HepG2 (cell line): ENCODE results near the gene RNF5. TPM values are rescaled to one million over a fixed set of nuclear protein-coding genes. Genes with fewer than 3 reads are reported as not detected.

Experiments used
- ATAC-seq: fragments of 200-7000 bp; cut with Tn5 transposase; 3 replicates; pipeline ENCODE4 v1.9.1; 2020; ENCODE audit warnings: mild to moderate bottlenecking, moderate library complexity
- BruUV-seq: library from RNA; stranded (reverse); fragments of 400-500 nt; replicated peaks from 2 replicates; lab custom pipeline; 2021; lab: Mats Ljungman, UMichigan
- CTCF ChIA-PET: fragments of 300-600 bp; formaldehyde crosslinking; extraction: SDS; loops from one replicate; lab custom pipeline; 2021; ENCODE audit warnings: low total read pairs, inconsistent platforms, low intra/inter-chr PET ratio; lab: Yijun Ruan, JAX
- POLR2A ChIA-PET: fragments of 350-600 bp; sonication (Branson Sonifier 250); formaldehyde crosslinking; loops from one replicate; lab custom pipeline; 2020; ENCODE audit warnings: antibody characterized with exemption, inconsistent platforms; lab: Yijun Ruan, JAX
- DNase-seq: peaks from one replicate; pipeline ENCODE4 v3.0.0-alpha.2; 2015; ENCODE audit warnings: low spot score
- FAIRE-seq: peaks from 3 replicates; lab custom pipeline; 2011; peaks lifted over from hg19 to GRCh38; lab: Jason Lieb, UNC
- H2AFZ ChIP-seq: one replicate; pipeline ENCODE4 v1.6.1; 2011; ENCODE audit warnings: low read length, inconsistent platforms
- H3K27ac ChIP-seq: fragments of 300-600 bp; 3 replicates; pipeline ENCODE4 v1.8.0; 2011; ENCODE audit warnings: mixed run types, mild to moderate bottlenecking, mixed read lengths, low read length, inconsistent platforms; ENCODE audit not compliant: insufficient read depth; ENCODE audit errors: extremely low read length
- H3K27me3 ChIP-seq, 2 experiments: fragments of 200-600 bp in 1 of 2; 2 replicates in 1 of 2; 3 replicates in 1 of 2; pipeline versions ENCODE4 v1.6.0 to v1.8.0; 2011; ENCODE audit warnings: low read length in 2 of 2, mild to moderate bottlenecking in 2 of 2, moderate library complexity in 2 of 2, inconsistent platforms in 1 of 2; ENCODE audit not compliant: insufficient read depth in 2 of 2, control insufficient read depth in 1 of 2
- H3K36me3 ChIP-seq, 2 experiments: fragments of 200-600 bp in 1 of 2; replicated peaks in 1 of 2; 2 replicates in 1 of 2; 3 replicates in 1 of 2; pipeline versions ENCODE4 v1.5.1 to v1.8.0; 2011; ENCODE audit warnings: low read length in 2 of 2, inconsistent platforms in 1 of 2; ENCODE audit not compliant: insufficient read depth in 2 of 2, control insufficient read depth in 1 of 2
- H3K4me1 ChIP-seq: 2 replicates; pipeline ENCODE4 v1.5.1; 2012; ENCODE audit warnings: low read length, inconsistent platforms; ENCODE audit not compliant: insufficient read depth
- H3K4me2 ChIP-seq: 2 replicates; pipeline ENCODE4 v1.6.0; 2011; ENCODE audit warnings: low read depth, low read length, inconsistent platforms
- H3K4me3 ChIP-seq, 3 experiments: fragments of 200-600 bp in 1 of 3; sonication (generic), shearing (Covaris generic) in 1 of 3; replicated peaks in 1 of 3; 2 replicates each; pipeline ENCODE4 v1.5.1; 2011 to 2016; ENCODE audit warnings: low read length in 3 of 3, inconsistent platforms in 2 of 3, low read depth in 2 of 3, mild to moderate bottlenecking in 2 of 3, control low read depth in 1 of 3, mixed read lengths in 1 of 3; ENCODE audit not compliant: insufficient read depth in 1 of 3
- H3K79me2 ChIP-seq: one replicate; pipeline ENCODE4 v1.6.1; 2011; ENCODE audit warnings: low read length, inconsistent platforms; ENCODE audit not compliant: insufficient read depth
- H3K9ac ChIP-seq: 2 replicates; pipeline ENCODE4 v1.6.0; 2011; ENCODE audit warnings: mild to moderate bottlenecking, low read depth, low read length, inconsistent platforms; ENCODE audit not compliant: insufficient read depth
- H3K9me3 ChIP-seq: 2 replicates; pipeline ENCODE4 v1.5.1; 2012; ENCODE audit warnings: mild to moderate bottlenecking, low read length
- H4K20me1 ChIP-seq: 2 replicates; pipeline ENCODE4 v1.6.0; 2011; ENCODE audit warnings: inconsistent platforms, mild to moderate bottlenecking, low read length, moderate library complexity; ENCODE audit not compliant: insufficient read depth
- AKAP8 ChIP-seq: sonication (generic); formaldehyde crosslinking; IDR thresholded peaks from 2 replicates; pipeline ENCODE4 v1.5.1; 2020; ENCODE audit warnings: mild to moderate bottlenecking, missing genetic modification reagents
- ASH2L ChIP-seq: fragments of 300-600, 200-600 bp; sonication (generic); IDR thresholded peaks from 2 replicates; pipeline ENCODE4 v1.7.0; 2017; ENCODE audit warnings: low read depth, mild to moderate bottlenecking, moderate library complexity, mixed read lengths, low read length; ENCODE audit not compliant: insufficient read length
- ATF7 ChIP-seq, 2 experiments: fragments of 450-650 bp in 1 of 2; sonication (generic) in 1 of 2; formaldehyde crosslinking in 1 of 2; IDR thresholded peaks; 2 replicates each; pipeline versions ENCODE4 v1.4.0 to v1.6.1; 2016 to 2020; ENCODE audit warnings: antibody characterized with exemption in 1 of 2, mild to moderate bottlenecking in 1 of 2, missing genetic modification reagents in 1 of 2
- BRD4 ChIP-seq: sonication (generic); formaldehyde crosslinking; IDR thresholded peaks from 2 replicates; pipeline ENCODE4 v1.4.0; 2020; ENCODE audit warnings: missing genetic modification reagents
- FOXP4 ChIP-seq: sonication (generic); formaldehyde crosslinking; IDR thresholded peaks from 2 replicates; pipeline ENCODE4 v1.4.0; 2020; ENCODE audit warnings: missing genetic modification reagents
- SNAI1 ChIP-seq: sonication (generic); formaldehyde crosslinking; IDR thresholded peaks from 2 replicates; pipeline ENCODE4 v1.5.0; 2020; ENCODE audit warnings: mild to moderate bottlenecking, missing genetic modification reagents, borderline replicate concordance
- ZNF460 ChIP-seq: sonication (generic); formaldehyde crosslinking; IDR thresholded peaks from 2 replicates; pipeline ENCODE4 v1.5.1; 2020; ENCODE audit warnings: missing genetic modification reagents, mild to moderate bottlenecking, borderline replicate concordance
- ZNF687 ChIP-seq: sonication (generic); formaldehyde crosslinking; IDR thresholded peaks from 2 replicates; pipeline ENCODE4 v1.5.1; 2020; ENCODE audit warnings: mild to moderate bottlenecking, missing genetic modification reagents, moderate library complexity
- WGBS: methylation state at CpG from one replicate; pipeline ENCODE4 v1.1.6; 2017; ENCODE audit warnings: low lambda C conversion rate; 5-methylcytosine and 5-hydroxymethylcytosine counted together
- in situ Hi-C: cut with HindIII; loops from 2 replicates; pipeline ENCODE4 v1.10.0; 2017; ENCODE audit warnings: low pct_unique_long_range_greater_than_20kb; ENCODE audit not compliant: extremely low pct_ligation_motif_present
- intact Hi-C: fragments of 100-400 bp; cut with micrococcal nuclease; formaldehyde crosslinking; loops from one replicate; pipeline ENCODE4 v1.10.0; 2022; ENCODE audit not compliant: unreplicated experiment
- polyA plus RNA-seq, 8 experiments: library from polyadenylated mRNA; depleted of rRNA in 3 of 8; stranded (reverse) in 7 of 8; unstranded in 1 of 8; fragments of >200 nt; fragmentation: Illumina TruSeq in 4 of 8; extraction: Trizol in 4 of 8; gene quantifications; 2 replicates each; pipeline versions ENCODE4 v1.2.1 to v1.2.3, GENCODE V29; 2011 to 2016; ENCODE audit warnings: low read depth in 4 of 8, missing spikeins in 1 of 8, mixed read lengths in 1 of 8; ENCODE audit not compliant: insufficient read depth in 1 of 8
- total RNA-seq, 5 experiments: library from RNA; depleted of rRNA; stranded (reverse); fragments of >200 nt; fragmentation: Illumina TruSeq; extraction: Trizol; gene quantifications; 2 replicates each; pipeline ENCODE4 v1.2.3, GENCODE V29; 2016; ENCODE audit warnings: low read depth in 1 of 5

The RNF5 gene
- total and polyA plus RNA-seq, 2 of the 13 experiments (the other 11 are each of a cell fraction or from before 2014, with no cell fraction given) = 98.0 to 131 TPM

GRCh38 chr6:32216998-32217397, 38.8 kb downstream of the RNF5 start:
- H3K9ac ChIP-seq = no peak overlapping the region
- POLR2A ChIA-PET = no interaction called here
- H3K9me3 ChIP-seq = no peaks in the 10 kb centered on the region
- DNase-seq = no peak
- H3K27ac ChIP-seq = no peak overlapping the region
- no TSS peak for BruUV-seq
- CTCF ChIA-PET = no interaction called here
- no peak overlapping the region for H3K4me3 ChIP-seq
- no peak overlapping the region for H2AFZ ChIP-seq
- H3K27me3 ChIP-seq = peaks cover 12 to 68% of the 10 kb centered on the region in 2 experiments; a peak in 4 of 5 replicates
- H4K20me1 ChIP-seq = no peaks in the 10 kb centered on the region
- TF ChIP-seq ZNF460 (CRISPR knock-in tag) = no peak
- TF ChIP-seq ATF7 (IDR thresholded peaks at IDR 0.05) = no peak
- no peak for TF ChIP-seq ATF7 (CRISPR knock-in tag; IDR thresholded peaks at IDR 0.05)
- no peak for TF ChIP-seq SNAI1 (CRISPR knock-in tag)
- no peak for TF ChIP-seq ZNF687
- no peak for TF ChIP-seq BRD4 (CRISPR knock-in tag)
- TF ChIP-seq FOXP4 = no peak
- TF ChIP-seq AKAP8 = no peak
- TF ChIP-seq ASH2L = no peak
- H3K4me2 ChIP-seq = no peak overlapping the region
- H3K36me3 ChIP-seq = no peaks in the 10 kb centered on the region
- no peaks in the 10 kb centered on the region for H3K4me1 ChIP-seq
- intact Hi-C loops (no loop called here), in situ Hi-C loops (no loop called here)
- FAIRE-seq = no peak
- H3K79me2 ChIP-seq = no peaks in the 10 kb centered on the region
- WGBS = 21% methylated on average over 11 of the region's 11 CpGs
- no peak for ATAC-seq
